Amniotic stem cell (primary cell): Measurements from ENCODE around the gene OR4D10.
"Not testable (repeated sequence)": the region's sequence is repeated elsewhere in the genome, so short reads cannot be mapped to it uniquely, and the experiment has no call there.

Experiments used
- DNase-seq: peaks from one replicate; lab custom pipeline; 2025; lab: John Stamatoyannopoulos, UW

Gene OR4D10

GRCh38 chr11:59473015-59473414, at the start of gene OR4D10:
Gene OR4D10 (plus strand): TSS chr11:59473315. CDS start chr11:59477430, 4,115 bp downstream.
- no peak for DNase-seq

GRCh38 chr11:59423835-59424234, 49.3 kb upstream of the OR4D10 start:
- no peak for DNase-seq

GRCh38 chr11:59425131-59425530, 48.0 kb upstream of the OR4D10 start:
- DNase-seq, result no peak

GRCh38 chr11:59426361-59427067, 46.6 kb upstream of the OR4D10 start, which contains the start of gene OR5A2:
Gene OR5A2 (minus strand): TSS chr11:59426413. CDS start chr11:59422953, 3,460 bp downstream.
- no peak for DNase-seq

- DNase-seq, result no peak
These were observed 46.1 kb upstream of the OR4D10 start for GRCh38 chr11:59427068-59427382.

GRCh38 chr11:59429924-59430516, 43.1 kb upstream of the OR4D10 start:
- DNase-seq, result no peak

GRCh38 chr11:59436169-59436568, 36.9 kb upstream of the OR4D10 start, which contains the start of gene OR5A1:
Gene OR5A1 (plus strand): TSS chr11:59436469. CDS start chr11:59443169, 6,700 bp downstream.
- DNase-seq, result no peak

GRCh38 chr11:59437770-59438169, 35.3 kb upstream of the OR4D10 start:
- DNase-seq, result no peak

- DNase-seq, result not testable (repeated sequence)
These were observed 27.5 kb upstream of the OR4D10 start for GRCh38 chr11:59445624-59446023.

- no peak for DNase-seq
These were observed 24.6 kb upstream of the OR4D10 start for GRCh38 chr11:59448484-59448883.

GRCh38 chr11:59456661-59457060, 16.5 kb upstream of the OR4D10 start, which contains the start of gene OR4D6:
Gene OR4D6 (plus strand): TSS chr11:59456961. CDS start chr11:59456961, 0 bp downstream.
- no peak for DNase-seq

- DNase-seq, result no peak
These were observed 13.2 kb upstream of the OR4D10 start for GRCh38 chr11:59459916-59460315.

GRCh38 chr11:59463190-59463641, 9.9 kb upstream of the OR4D10 start:
- DNase-seq, result no peak

- no peak for DNase-seq
These were observed 2.1 kb downstream of the OR4D10 start for GRCh38 chr11:59475176-59475575.

- no peak for DNase-seq
These were observed 6.8 kb downstream of the OR4D10 start for GRCh38 chr11:59479906-59480305.

- DNase-seq, result no peak
These were observed 7.2 kb downstream of the OR4D10 start for GRCh38 chr11:59480359-59480758.

- no peak for DNase-seq
These were observed 28.8 kb downstream of the OR4D10 start for GRCh38 chr11:59501931-59502330.

- no peak for DNase-seq
These were observed 30.2 kb downstream of the OR4D10 start, which contains the start of gene OR4D11 for GRCh38 chr11:59503276-59503675. Gene OR4D11 (plus strand): TSS chr11:59503576. CDS start chr11:59503576, 0 bp downstream.

GRCh38 chr11:59510941-59511589, 38.0 kb downstream of the OR4D10 start, which contains the start of gene OR4D9:
Gene OR4D9 (plus strand): TSS chr11:59511539. CDS start chr11:59514913, 3,374 bp downstream.
- DNase-seq, result no peak

GRCh38 chr11:59511675-59512074, 38.6 kb downstream of the OR4D10 start:
- DNase-seq, result no peak

- DNase-seq, result not testable (repeated sequence)
These were observed 47.0 kb downstream of the OR4D10 start for GRCh38 chr11:59520139-59520538.

- DNase-seq, result no peak
These were observed 47.6 kb downstream of the OR4D10 start for GRCh38 chr11:59520741-59521140.

GRCh38 chr11:59523541-59523940, 50.4 kb downstream of the OR4D10 start:
- DNase-seq, result no peak
